ENCODE results near the gene SMO. TPM values are rescaled to one million over a fixed set of nuclear protein-coding genes. Genes with fewer than 3 reads are reported as not detected.
A peak's percentile ranks its signal among the peaks of the same experiment; 100 is the strongest.

Gene SMO
- total RNA-seq, 1 donor from 2014 or later, result 46.0 TPM

DNA sequence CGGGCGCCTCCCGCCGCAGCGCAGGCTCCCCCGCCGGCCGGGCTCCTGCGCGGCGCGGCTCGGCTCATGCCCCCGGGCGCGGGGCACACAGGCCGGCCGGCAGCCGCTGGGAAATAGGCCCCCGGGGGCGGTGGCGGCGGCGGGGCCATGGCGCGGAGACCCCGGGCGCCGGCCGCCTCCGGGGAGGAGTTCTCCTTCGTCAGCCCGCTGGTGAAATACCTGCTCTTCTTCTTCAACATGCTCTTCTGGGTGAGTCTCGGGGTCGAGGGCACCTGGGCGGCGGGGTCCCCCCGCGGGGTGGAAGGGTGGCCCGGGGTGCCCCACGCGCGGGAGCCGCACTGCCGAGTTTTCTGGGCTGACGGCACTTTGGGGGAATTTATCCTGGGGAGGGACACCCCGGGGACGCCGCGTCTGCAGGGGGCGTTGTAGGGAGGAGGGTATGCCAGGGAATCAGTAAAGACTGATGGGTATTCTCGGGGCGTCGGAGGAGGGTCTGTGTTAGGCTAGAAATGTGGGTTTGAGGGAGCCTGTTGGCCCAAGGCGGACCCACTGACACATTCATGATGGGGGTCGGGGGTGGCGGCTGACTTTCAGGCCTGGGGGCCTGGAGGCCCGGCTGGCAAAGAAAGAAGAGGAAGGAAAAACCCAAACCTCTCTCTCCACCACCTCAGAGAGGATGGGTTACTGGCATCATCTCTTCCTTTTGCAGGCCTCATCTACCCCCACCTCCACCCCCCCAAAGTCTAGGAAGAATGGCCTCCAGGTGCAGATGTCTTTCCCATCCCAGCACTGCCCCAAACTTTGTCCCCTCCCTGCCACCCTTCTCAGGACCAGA, 43.4 kb upstream of the SMO start:
- no peaks in the 10 kb centered on the region for H3K9me3 Mint-ChIP-seq
- TF ChIP-seq, protein P1, sequence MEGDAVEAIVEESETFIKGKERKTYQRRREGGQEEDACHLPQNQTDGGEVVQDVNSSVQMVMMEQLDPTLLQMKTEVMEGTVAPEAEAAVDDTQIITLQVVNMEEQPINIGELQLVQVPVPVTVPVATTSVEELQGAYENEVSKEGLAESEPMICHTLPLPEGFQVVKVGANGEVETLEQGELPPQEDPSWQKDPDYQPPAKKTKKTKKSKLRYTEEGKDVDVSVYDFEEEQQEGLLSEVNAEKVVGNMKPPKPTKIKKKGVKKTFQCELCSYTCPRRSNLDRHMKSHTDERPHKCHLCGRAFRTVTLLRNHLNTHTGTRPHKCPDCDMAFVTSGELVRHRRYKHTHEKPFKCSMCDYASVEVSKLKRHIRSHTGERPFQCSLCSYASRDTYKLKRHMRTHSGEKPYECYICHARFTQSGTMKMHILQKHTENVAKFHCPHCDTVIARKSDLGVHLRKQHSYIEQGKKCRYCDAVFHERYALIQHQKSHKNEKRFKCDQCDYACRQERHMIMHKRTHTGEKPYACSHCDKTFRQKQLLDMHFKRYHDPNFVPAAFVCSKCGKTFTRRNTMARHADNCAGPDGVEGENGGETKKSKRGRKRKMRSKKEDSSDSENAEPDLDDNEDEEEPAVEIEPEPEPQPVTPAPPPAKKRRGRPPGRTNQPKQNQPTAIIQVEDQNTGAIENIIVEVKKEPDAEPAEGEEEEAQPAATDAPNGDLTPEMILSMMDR (IDR thresholded peaks at IDR 0.05), result peak; percentile 42
- no peak for TF ChIP-seq EZH2 (IDR thresholded peaks at IDR 0.05)
- no peak overlapping the region for H3K27ac Mint-ChIP-seq
- peaks cover 33% of the 10 kb centered on the region for H3K27me3 Mint-ChIP-seq (ENCODE audit: insufficient read depth, low read depth)
- no peak overlapping the region for H3K9ac ChIP-seq
- peak overlapping the region; percentile 98 for H3K4me2 ChIP-seq
- H2AFZ ChIP-seq (replicated peaks), result peak overlapping the region; percentile 91
- no peak for DNase-seq (ENCODE audit: low spot score)
- no peaks in the 10 kb centered on the region for H3K36me3 ChIP-seq
- H4K20me1 ChIP-seq (ENCODE audit: low read depth), result peaks cover 7% of the 10 kb centered on the region
- H3K27ac ChIP-seq, result no peak overlapping the region
- peaks cover 10% of the 10 kb centered on the region for H3K79me2 ChIP-seq (ENCODE audit: low read depth)
- H3K27me3 ChIP-seq, result peaks cover 31% of the 10 kb centered on the region
- H3K36me3 Mint-ChIP-seq, result peaks cover 2% of the 10 kb centered on the region
- no peaks in the 10 kb centered on the region for H3K9me3 ChIP-seq (ENCODE audit: low read depth)
- peak overlapping the region; percentile 95 for H3K4me3 ChIP-seq
- peaks cover 12% of the 10 kb centered on the region for H3F3A ChIP-seq (ENCODE audit: low read depth)
- H3K4me3 Mint-ChIP-seq, result peak overlapping the region; percentile 86
- peaks cover 15% of the 10 kb centered on the region for H3K4me1 ChIP-seq
- peaks cover 15% of the 10 kb centered on the region for H3K4me1 Mint-ChIP-seq

DNA sequence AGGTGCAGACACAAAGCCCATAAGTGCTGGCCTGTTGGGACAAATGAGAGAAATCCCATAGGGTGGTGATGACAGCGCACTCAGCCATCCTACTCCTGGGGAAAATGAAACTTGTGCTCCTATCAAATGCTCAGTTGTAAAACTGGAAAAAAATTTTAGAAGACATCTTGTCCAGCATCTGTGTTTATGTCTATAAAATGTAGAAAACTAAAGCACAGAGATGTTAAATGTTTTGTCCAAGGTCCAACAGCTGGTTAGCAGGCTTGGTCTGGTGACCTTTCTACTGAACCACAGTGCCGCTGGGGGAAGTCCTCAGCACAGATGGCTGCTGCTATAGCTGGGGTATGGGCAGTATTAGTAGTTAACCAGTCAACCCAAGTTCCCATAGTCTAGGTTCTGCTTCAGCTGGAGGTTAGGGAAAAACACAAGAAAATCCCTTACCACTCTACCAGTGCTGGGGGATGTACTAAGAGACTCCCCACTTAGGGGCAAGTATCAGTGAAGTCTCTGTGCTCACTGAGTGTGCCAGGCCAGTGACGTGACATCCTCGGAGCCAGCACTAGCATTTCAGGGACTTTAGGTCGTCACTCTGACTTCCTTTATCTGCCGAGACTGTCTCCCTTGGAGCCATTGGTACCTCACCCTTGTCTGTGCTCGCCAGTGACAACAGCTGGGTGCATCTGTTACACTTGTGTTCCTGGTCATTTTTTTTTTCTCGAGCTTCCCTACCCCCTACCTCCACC, 42.0 kb upstream of the SMO start:
- peak overlapping the region; percentile 86 for H3K4me3 Mint-ChIP-seq
- no peak overlapping the region for H3K4me3 ChIP-seq
- peaks cover 18% of the 10 kb centered on the region for H3F3A ChIP-seq (ENCODE audit: low read depth)
- H3K27me3 Mint-ChIP-seq (ENCODE audit: insufficient read depth, low read depth), result peaks cover 33% of the 10 kb centered on the region
- peaks cover 10% of the 10 kb centered on the region for H3K79me2 ChIP-seq (ENCODE audit: low read depth)
- H3K9ac ChIP-seq, result no peak overlapping the region
- peaks cover 19% of the 10 kb centered on the region for H4K20me1 ChIP-seq (ENCODE audit: low read depth)
- H3K9me3 Mint-ChIP-seq, result no peaks in the 10 kb centered on the region
- TF ChIP-seq, protein P1 (IDR thresholded peaks at IDR 0.05), result no peak
- TF ChIP-seq EZH2 (IDR thresholded peaks at IDR 0.05) (no peak), EZH2phosphoT487 (IDR thresholded peaks at IDR 0.05) (no peak)
- H2AFZ ChIP-seq (replicated peaks), result no peak overlapping the region
- H3K36me3 ChIP-seq, result no peaks in the 10 kb centered on the region
- peak overlapping the region; percentile 98 for H3K4me2 ChIP-seq
- peaks cover 21% of the 10 kb centered on the region for H3K4me1 Mint-ChIP-seq
- H3K4me1 ChIP-seq, result peaks cover 24% of the 10 kb centered on the region
- DNase-seq (ENCODE audit: low spot score), result no peak
- peaks cover 2% of the 10 kb centered on the region for H3K36me3 Mint-ChIP-seq
- H3K27ac ChIP-seq, result no peak overlapping the region
- H3K9me3 ChIP-seq (ENCODE audit: low read depth), result no peaks in the 10 kb centered on the region
- no peak overlapping the region for H3K27ac Mint-ChIP-seq
- peaks cover 31% of the 10 kb centered on the region for H3K27me3 ChIP-seq

DNA sequence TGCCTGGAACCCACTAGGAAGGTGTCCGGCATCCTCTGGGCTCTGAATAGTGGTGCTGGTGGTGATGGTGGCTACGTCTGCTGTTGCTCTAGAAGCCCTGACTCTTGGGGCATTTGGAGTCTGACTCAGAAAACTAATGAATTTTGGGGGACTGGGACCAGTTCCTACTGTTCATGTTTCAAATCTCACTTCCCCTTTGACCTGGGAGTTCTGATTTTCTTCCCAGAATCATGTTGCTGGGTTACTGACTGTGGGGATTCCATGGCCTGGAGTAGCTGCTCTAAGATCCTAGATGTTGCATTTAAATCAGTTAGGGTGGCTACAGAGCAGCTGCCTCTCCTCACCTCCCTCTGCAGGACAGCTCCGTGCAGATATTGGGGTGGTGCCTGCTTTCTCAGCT, 40.7 kb upstream of the SMO start:
- peaks cover 10% of the 10 kb centered on the region for H3K79me2 ChIP-seq (ENCODE audit: low read depth)
- H3K27me3 Mint-ChIP-seq (ENCODE audit: insufficient read depth, low read depth), result peaks cover 29% of the 10 kb centered on the region
- no peaks in the 10 kb centered on the region for H3K36me3 ChIP-seq
- H3K4me1 ChIP-seq, result peaks cover 24% of the 10 kb centered on the region
- peaks cover 20% of the 10 kb centered on the region for H4K20me1 ChIP-seq (ENCODE audit: low read depth)
- H3K4me1 Mint-ChIP-seq, result peaks cover 21% of the 10 kb centered on the region
- peaks cover 22% of the 10 kb centered on the region for H3K27me3 ChIP-seq
- H3K4me2 ChIP-seq, result no peak overlapping the region
- H3K27ac ChIP-seq, result no peak overlapping the region
- H3F3A ChIP-seq (ENCODE audit: low read depth), result peaks cover 22% of the 10 kb centered on the region
- no peak overlapping the region for H2AFZ ChIP-seq (replicated peaks)
- peaks cover 2% of the 10 kb centered on the region for H3K36me3 Mint-ChIP-seq
- no peaks in the 10 kb centered on the region for H3K9me3 Mint-ChIP-seq
- no peak overlapping the region for H3K4me3 Mint-ChIP-seq
- no peak for DNase-seq (ENCODE audit: low spot score)
- TF ChIP-seq EZH2phosphoT487 (IDR thresholded peaks at IDR 0.05) (no peak), EZH2 (IDR thresholded peaks at IDR 0.05) (no peak)
- TF ChIP-seq, protein P1 (IDR thresholded peaks at IDR 0.05), result no peak
- H3K9me3 ChIP-seq (ENCODE audit: low read depth), result no peaks in the 10 kb centered on the region
- no peak overlapping the region for H3K9ac ChIP-seq
- H3K4me3 ChIP-seq, result no peak overlapping the region
- H3K27ac Mint-ChIP-seq, result no peak overlapping the region

Data from neural progenitor cell (in vitro differentiated cells).